ENCODE results near the gene SLC25A11.
"Not testable (repeated sequence)": the region's sequence is repeated elsewhere in the genome, so short reads cannot be mapped to it uniquely, and the experiment has no call there.

Gene SLC25A11

DNA sequence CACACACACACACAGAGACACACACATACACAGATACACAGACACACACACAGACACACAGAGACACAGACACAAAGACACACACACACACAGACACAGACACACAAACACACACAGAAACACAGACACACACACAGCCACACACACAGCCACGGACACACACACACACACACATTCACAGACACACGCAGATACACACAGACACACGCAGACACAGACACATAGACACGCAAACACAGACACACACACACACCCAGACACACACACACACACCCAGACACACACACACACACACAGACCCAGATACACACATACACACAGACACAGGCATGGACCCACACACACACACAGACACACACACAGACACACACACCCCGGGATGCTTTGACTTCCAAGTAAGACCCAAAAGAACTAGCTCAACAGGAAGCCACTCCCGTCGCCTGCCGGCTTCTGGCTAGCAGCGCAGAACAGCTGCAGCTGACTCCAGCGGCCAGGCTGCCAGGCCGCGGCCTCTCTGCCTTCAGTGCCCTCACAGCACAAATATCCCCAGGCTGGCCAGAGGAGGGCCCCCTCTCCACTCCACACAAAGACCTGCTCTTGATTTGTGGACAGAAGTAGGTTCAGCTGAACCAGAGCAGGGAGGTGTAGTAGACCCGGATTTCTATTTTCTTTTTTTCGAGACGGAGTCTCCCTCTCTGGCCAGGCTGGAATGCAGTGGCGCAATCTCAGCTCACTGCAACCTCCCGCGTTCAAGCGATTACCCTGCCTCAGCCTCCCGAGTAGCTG, 30.9 kb downstream of the SLC25A11 start:
- FAIRE-seq (peak; percentile 86), DNase-seq (ENCODE audit: insufficient read length, low spot score) (peak; percentile 71)
- TF ChIP-seq TAF1 (IDR thresholded peaks at IDR 0.05; ENCODE audit: low read depth, low read length), result no peak; the same call in 1 of the 2 replicates
- TF ChIP-seq PAX5 (IDR thresholded peaks at IDR 0.05; ENCODE audit: insufficient read depth, low read length, severe bottlenecking), result no peak
- TF ChIP-seq SPI1 (IDR thresholded peaks at IDR 0.05; ENCODE audit: low read depth, low read length), result no peak
- no peak for TF ChIP-seq POU2F2 (IDR thresholded peaks at IDR 0.05; ENCODE audit: low read depth, low read length)
- no peak for TF ChIP-seq POLR2AphosphoS5 (IDR thresholded peaks at IDR 0.05; ENCODE audit: low read depth, low read length)

DNA sequence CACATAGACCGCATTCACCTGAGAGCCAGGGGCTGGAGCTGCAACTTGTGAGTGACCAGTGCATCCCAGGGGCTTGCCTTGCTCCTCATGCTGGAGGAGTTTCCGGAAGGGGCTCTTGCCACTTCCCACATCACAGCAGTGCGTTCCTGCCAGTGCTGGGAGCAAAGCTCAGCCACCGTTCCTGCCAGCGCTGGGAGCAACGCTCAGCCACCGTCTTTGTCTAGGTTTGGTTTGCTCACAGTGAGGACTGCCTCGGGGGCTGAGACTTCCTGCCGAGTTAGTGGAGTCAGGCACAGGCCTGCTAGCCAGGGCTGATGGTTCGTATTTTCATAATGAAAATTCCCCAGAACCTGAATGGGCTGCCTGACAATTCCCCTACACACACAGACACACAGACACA, 31.5 kb downstream of the SLC25A11 start:
- FAIRE-seq (no peak), DNase-seq (ENCODE audit: insufficient read length, low spot score) (no peak)
- TF ChIP-seq SPI1 (IDR thresholded peaks at IDR 0.05; ENCODE audit: low read depth, low read length) (no peak), POLR2AphosphoS5 (IDR thresholded peaks at IDR 0.05; ENCODE audit: low read depth, low read length) (no peak), POU2F2 (IDR thresholded peaks at IDR 0.05; ENCODE audit: low read depth, low read length) (no peak), PAX5 (IDR thresholded peaks at IDR 0.05; ENCODE audit: insufficient read depth, low read length, severe bottlenecking) (no peak), POLR2A (IDR thresholded peaks at IDR 0.05; ENCODE audit: low read depth, low read length) (no peak), TAF1 (IDR thresholded peaks at IDR 0.05; ENCODE audit: low read depth, low read length) (no peak)

DNA sequence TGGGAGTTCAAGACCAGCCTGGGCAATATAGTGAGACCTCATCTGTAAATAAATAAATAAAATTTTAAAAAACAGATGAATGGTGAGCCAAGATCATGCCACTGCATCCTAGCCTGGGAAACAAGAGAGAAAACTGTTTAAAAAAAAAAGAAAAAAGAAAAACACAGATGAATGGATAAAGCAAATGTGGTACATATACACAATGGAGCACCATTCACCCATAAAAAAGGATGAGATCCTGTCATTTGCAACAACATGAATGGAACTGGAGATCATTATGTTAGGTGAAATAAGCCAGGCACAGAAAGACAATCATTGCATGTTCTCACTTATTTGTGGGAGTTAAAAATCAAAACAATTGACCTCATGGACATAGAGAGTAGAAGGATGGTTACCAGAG, 33.2 kb downstream of the SLC25A11 start:
- DNase-seq (ENCODE audit: insufficient read length, low spot score); FAIRE-seq: not testable (repeated sequence)

DNA sequence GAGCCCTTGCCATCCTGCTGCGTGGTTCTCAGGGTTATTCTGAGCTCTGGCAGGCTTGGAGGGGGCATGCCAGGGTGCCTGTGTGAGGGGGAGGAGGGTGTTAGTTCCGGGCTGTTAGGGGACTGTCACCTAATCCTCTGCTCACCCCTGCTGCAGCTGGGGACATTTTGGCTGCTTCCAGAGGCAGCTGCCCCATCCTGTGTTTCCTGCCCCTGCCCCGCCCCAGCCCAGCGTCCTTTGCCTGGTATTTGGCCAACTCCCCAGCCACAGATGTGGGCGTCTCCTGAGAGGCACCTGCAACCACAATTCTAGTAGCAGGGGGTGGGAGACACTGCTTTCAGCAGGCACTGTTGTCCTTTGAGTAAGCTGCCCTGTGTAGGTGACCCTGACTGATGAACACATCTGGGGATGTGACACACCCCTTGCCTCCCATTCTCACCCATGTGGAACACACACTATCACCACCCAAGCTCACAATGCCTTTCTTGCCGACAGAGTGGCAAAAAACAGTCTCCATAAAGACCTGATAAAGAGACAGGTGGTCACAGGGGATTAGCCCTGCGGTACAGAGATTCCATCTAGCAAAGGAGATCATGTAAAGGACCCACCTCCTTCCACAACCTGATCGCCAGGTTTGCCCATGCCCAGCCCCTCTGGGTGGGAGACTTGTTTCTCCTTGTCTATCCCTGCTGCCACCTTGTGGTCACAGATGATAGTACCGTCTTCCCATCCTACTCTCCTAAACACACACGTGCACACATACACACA, 36.6 kb downstream of the SLC25A11 start, which contains the start of gene CHRNE:
CHRNE (minus strand) TSS at position 48 of the 768 bp plus-strand sequence; CDS start at position 13, 35 bp downstream.
- FAIRE-seq (peak; percentile 97), DNase-seq (ENCODE audit: insufficient read length, low spot score) (peak; percentile 16)
- no peak for TF ChIP-seq POLR2AphosphoS5 (IDR thresholded peaks at IDR 0.05; ENCODE audit: low read depth, low read length)
- TF ChIP-seq SPI1 (IDR thresholded peaks at IDR 0.05; ENCODE audit: low read depth, low read length), result no peak
- TF ChIP-seq PAX5 (IDR thresholded peaks at IDR 0.05; ENCODE audit: insufficient read depth, low read length, severe bottlenecking), result no peak
- no peak for TF ChIP-seq POU2F2 (IDR thresholded peaks at IDR 0.05; ENCODE audit: low read depth, low read length)
- TF ChIP-seq TAF1 (IDR thresholded peaks at IDR 0.05; ENCODE audit: low read depth, low read length), result no peak
- TF ChIP-seq POLR2A (IDR thresholded peaks at IDR 0.05; ENCODE audit: low read depth, low read length), result no peak

DNA sequence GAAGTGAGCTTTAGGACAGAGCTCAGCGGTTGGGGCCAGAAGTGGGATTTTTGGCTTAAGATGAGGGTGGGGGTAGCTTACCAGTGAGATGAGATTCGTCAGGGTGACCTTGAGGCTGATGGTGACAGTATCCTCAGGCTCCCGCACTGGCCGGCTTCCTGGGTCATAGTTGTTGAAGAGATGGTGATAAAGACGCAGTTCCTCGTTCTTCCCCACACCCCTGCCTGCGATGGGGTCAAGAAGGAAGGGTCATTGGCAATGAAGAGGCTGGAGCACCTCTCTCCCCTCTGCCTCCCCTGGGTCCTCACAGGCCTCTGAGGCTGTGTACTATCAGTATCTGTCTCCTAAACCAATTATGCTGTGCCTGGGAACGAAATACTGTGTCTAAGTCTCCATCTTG, 37.3 kb downstream of the SLC25A11 start:
- no peak for TF ChIP-seq POU2F2 (IDR thresholded peaks at IDR 0.05; ENCODE audit: low read depth, low read length)
- TF ChIP-seq PAX5 (IDR thresholded peaks at IDR 0.05; ENCODE audit: insufficient read depth, low read length, severe bottlenecking), result no peak
- TF ChIP-seq SPI1 (IDR thresholded peaks at IDR 0.05; ENCODE audit: low read depth, low read length), result no peak
- FAIRE-seq (no peak), DNase-seq (ENCODE audit: insufficient read length, low spot score) (no peak)

DNA sequence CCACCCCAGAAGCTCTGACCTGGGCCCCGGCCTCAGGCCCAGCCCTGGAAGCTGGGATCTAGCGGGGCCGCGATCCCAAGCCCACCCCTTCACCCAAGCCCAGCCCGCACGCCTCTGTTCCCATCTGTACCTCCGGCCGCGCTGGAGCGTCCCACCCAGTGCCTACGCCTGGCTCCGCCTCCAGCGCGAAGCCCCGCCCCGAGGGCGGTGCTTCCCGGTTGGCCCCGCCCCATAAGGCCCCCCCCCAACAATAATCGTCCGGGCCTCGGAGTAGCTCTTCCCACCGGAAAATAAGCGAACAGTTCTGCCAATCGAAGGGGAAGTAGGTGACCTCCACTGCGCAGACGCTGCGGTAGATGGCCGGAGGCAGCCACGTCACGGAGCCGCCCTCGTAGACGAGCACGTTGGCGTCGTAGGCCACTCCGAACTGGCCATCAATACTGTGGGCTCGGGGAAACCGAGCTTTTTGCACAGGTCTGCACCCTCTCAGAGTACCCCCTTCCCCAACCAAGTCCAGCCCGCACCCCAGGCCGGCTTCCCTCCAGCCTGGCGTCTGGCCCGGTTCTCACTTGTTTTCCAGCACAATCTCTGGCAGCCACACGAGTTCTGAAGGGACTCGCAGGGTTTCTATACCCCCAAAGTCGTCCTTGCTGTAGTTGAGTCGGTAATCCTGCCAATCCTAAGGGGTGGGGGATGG, 38.0 kb downstream of the SLC25A11 start:
- no peak for TF ChIP-seq PAX5 (IDR thresholded peaks at IDR 0.05; ENCODE audit: insufficient read depth, low read length, severe bottlenecking)
- TF ChIP-seq POLR2A (IDR thresholded peaks at IDR 0.05; ENCODE audit: low read depth, low read length), result no peak
- TF ChIP-seq POU2F2 (IDR thresholded peaks at IDR 0.05; ENCODE audit: low read depth, low read length), result no peak
- no peak for TF ChIP-seq TAF1 (IDR thresholded peaks at IDR 0.05; ENCODE audit: low read depth, low read length)
- no peak for TF ChIP-seq SPI1 (IDR thresholded peaks at IDR 0.05; ENCODE audit: low read depth, low read length)
- TF ChIP-seq POLR2AphosphoS5 (IDR thresholded peaks at IDR 0.05; ENCODE audit: low read depth, low read length), result no peak
- DNase-seq (ENCODE audit: insufficient read length, low spot score) (peak; percentile 12), FAIRE-seq (no peak)

DNA sequence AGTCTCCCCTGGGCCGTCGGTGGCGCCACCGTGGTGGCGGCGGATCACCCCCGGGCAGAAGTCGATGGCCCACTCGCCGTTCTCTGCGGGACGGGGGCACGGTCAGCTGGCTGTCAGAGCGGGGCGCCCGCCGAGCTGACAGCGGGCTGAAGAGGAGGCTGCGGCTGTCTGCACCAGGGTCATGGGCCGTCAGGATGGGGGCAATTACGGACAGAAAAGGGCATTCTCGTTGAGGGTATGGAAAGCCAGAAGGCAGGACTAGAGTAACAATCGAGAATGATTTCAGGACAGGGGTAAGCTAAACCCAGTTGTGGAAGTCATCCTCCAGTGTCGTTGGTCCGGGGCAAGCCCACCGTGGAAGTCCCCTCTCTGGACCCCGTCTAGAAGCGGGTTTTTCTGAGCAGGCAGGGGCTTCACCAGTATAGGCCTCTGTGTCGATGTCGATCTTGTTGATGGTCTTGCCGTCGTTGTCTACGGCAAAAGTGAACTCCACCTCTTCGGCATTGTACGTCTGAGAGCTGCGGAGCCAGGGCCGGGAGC, 38.7 kb downstream of the SLC25A11 start:
- TF ChIP-seq POLR2AphosphoS5 (IDR thresholded peaks at IDR 0.05; ENCODE audit: low read depth, low read length), result no peak
- TF ChIP-seq SPI1 (IDR thresholded peaks at IDR 0.05; ENCODE audit: low read depth, low read length), result no peak
- TF ChIP-seq POLR2A (IDR thresholded peaks at IDR 0.05; ENCODE audit: low read depth, low read length), result no peak
- TF ChIP-seq PAX5 (IDR thresholded peaks at IDR 0.05; ENCODE audit: insufficient read depth, low read length, severe bottlenecking), result no peak
- no peak for TF ChIP-seq TAF1 (IDR thresholded peaks at IDR 0.05; ENCODE audit: low read depth, low read length)
- TF ChIP-seq POU2F2 (IDR thresholded peaks at IDR 0.05; ENCODE audit: low read depth, low read length), result no peak
- DNase-seq (ENCODE audit: insufficient read length, low spot score) (no peak), FAIRE-seq (no peak)

DNA sequence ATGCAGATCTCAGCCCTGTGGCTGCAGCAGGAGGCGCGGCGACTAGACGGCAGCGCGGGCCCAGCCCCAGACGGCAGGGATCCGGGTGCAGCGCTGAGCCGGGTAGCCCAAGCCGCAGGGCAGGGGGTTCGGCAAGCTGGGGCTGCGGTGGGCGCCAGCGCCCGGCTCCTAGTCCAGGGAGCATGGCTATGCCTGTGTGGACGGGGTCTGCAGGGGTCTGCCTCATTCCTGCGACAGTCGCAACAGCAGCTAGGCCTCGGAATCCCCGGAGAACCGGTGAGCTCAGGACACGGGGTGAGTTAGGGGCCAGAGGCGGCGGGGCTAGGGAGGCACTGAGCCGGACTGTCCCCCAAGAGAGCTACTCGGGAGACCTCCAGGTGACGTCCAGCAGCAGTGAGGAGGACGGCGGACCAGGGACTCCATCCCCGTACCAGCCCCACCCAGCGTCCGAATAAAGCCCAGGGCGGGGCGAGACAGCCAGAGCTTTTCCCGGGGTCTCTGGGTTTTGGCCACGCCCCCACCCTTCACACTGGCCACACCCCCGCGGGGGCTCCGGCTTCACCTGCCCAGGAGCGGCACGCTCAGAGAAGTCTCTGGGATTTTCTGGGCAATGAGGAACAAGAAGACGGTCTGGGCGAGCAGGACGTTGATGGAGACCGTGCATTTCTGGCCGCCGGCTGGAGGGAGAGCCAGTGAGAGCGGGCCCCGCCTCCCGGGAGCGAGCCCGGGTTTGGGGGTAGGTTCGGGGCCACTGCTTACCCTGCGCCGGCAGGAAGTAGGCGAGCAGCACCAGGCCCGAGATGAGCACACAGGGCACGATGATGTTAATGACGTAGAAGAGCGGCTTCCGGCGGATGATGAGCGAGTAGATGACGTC, 39.4 kb downstream of the SLC25A11 start:
- TF ChIP-seq PAX5 (IDR thresholded peaks at IDR 0.05; ENCODE audit: insufficient read depth, low read length, severe bottlenecking) (no peak), POU2F2 (IDR thresholded peaks at IDR 0.05; ENCODE audit: low read depth, low read length) (no peak), POLR2AphosphoS5 (IDR thresholded peaks at IDR 0.05; ENCODE audit: low read depth, low read length) (no peak), POLR2A (IDR thresholded peaks at IDR 0.05; ENCODE audit: low read depth, low read length) (no peak), SPI1 (IDR thresholded peaks at IDR 0.05; ENCODE audit: low read depth, low read length) (no peak), TAF1 (IDR thresholded peaks at IDR 0.05; ENCODE audit: low read depth, low read length) (no peak)
- peak; percentile 78 for FAIRE-seq
- DNase-seq (ENCODE audit: insufficient read length, low spot score), result no peak
